Stimulated activated CD8-positive, alpha-beta memory T cell treated with anti-CD3 and anti-CD28 coated beads, Interleukin-15, amount 100 ng/mL, for 48 hours (primary cell): ENCODE results near the gene PARP4.
"Not testable (repeated sequence)": the region's sequence is repeated elsewhere in the genome, so short reads cannot be mapped to it uniquely, and the experiment has no call there.

ENCODE experiments used
- DNase-seq, 2 donors: peaks; one replicate each; pipeline ENCODE4 v3.0.0-alpha.2; 2020; ENCODE audit warnings: low read depth in 2 of 2

Gene PARP4

DNA sequence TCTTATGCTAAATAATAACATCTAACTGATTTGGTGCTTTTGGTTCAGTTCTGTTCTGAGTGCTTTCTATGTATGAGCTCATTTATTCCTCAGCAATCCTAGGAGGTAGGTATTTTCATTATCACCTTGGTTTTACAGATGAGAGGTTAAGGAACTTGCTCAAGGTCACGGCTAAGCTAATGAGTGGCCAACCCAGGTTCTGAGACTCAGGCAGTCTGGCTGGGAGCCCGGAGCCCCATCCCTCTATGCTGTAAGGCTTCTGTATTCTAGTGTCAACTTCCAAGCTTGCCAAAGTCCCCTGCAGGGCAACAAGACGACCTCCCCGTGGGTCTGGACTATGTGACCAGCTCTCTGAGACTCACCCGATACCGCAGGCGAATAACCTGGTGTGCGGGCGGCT is 60.5 kb downstream of the PARP4 start:
- DNase-seq, result no peak

DNA sequence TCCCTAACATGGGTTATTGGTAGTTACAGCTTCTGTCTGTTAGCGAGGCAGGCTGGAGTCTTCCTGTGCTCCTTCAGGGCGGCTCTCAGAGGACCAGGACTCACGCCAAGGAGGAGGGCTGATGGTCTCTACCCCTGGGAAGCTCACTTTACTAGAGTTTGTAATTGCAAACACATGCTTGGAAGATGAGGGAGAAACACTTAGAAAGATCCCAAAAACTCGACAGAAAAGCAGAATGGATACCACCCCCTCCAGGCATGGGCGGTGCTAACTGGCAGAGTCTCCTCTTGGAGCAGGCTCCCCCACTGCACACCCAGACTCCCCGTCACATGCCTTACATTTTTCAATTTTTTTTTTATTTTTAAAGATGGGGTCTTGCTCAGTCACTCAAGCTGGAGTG is 62.0 kb downstream of the PARP4 start:
- DNase-seq, result no peak

DNA sequence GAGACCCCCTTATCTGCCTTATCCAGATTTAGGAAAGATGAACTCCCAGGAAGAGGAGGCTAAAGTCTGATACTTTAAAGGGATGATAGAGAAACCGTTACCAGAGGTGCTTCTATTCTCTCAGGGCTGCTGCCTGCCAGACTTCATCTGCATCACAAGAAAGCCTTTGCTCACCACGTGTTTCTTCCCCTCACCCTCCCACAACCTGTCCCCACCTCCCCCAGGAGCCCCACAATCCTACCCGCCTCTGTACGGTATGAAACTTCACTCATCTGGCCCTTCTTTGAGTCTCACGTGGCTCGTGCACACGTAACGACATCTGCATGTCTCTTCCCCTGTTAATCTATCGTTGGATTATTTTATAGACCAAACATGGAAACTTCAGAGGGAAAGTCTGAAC is 67.7 kb downstream of the PARP4 start:
- DNase-seq, result not testable (repeated sequence)

DNA sequence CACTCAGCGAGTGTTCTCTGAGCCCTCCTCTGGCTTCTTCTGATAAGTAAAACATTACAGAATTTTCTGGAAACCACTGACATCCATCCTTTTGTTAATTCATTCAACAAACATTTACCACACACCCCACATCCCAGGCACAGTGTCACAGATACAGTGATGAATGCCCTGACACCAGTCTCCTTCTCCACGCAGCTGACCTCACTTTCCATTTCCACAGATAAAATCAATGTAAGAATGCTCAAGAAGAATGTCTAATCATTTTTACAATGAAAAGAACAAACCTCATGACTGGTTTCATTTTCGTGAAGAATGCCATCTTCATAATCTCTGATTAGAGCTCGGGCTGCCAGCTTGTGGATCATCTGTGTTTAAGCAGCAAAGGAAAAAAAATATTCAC is 69.2 kb downstream of the PARP4 start:
- DNase-seq, result no peak

DNA sequence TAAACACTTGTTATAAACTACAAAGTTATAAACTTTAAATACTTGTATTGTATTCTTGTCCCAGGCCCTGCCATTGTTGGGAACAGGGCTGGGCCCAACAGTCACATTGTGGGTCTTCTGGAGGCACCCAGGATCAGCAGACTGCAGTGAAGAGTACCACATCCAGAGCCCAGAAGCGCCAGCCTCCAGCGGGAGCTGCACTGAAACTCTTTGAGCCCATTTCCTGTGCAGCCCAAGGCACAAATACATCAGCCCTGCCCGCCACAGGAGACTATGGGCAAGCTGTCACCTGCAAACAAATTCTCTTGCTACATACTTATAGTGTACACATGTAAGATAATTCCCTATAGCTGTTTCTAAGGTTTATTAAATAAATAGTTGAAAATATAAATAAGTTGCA is 86.5 kb downstream of the PARP4 start:
- not testable (repeated sequence) for DNase-seq

DNA sequence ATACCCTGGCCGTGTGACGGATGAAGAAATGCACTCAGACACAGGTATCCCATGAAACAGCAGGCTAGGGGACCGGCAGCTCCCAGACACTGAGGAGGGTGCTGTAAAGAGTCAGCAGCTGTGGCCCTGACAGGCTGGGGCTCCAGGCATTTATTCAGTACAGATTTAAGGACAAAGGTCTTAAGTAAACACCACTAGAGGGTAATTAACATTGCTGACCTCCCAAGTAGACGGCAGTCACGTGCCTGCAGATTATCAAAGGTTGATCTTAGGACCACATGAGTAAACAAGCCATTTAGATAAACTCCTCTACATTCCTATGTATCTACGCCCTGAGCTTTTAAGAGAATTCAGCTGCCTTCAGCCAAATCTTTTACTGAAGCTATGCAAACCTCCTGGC is 92.9 kb downstream of the PARP4 start:
- not testable (repeated sequence) for DNase-seq

DNA sequence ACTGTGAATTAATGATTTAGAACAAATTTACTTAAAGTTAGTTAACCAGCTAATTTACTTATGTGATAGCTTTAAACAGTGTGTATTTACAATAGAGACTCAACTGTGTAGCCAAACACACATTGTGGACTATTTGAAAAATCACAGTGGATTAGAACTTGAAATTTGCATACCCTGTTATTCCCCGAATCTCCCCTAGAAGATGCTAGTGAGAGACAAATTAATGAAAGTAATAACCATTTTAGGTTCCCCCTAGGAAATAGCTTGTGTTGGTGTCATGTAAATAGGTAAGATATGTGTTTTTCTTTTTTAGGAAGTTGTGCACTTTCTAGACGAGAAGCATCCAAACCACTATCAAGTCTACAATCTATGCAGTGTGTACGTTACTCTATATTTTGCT is 104.7 kb downstream of the PARP4 start:
- no peak for DNase-seq

DNA sequence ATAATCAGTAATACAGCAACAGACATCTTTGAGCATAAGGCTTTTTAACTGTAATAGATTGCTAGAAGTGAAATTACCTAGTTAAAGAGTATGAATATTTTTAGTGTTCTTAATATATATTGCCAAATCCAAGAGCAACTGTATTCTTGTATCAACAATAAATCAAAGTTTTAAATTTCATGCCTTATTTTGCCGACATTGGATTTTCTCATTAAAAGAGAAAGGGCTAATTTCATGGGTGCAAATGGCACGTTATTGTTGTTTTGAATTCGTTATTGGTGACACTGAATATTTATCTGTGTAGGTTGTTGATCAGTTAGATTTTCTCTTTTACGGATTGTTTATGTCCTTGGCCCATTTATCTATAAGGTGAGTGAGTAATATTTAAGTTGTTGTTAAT is 106.1 kb downstream of the PARP4 start:
- DNase-seq, result no peak

DNA sequence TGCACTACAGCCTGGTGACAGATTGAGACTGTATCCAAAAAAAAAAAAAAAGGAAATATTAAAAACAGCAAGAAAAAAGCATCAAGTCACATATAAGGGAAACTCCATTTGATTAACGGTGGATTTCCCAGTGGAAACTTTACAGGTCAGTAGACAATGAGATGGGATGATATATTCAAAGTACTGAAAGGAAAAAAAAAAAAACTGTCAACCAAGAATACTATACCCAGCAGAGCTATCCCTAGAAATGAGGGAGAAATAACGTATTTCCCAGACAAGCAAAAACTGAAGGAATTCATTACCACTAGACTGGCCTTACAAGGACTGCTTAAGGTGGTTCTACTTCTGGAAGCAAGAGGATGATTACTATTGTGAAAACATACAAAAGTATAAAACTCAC is 115.8 kb downstream of the PARP4 start:
- DNase-seq, result no peak

DNA sequence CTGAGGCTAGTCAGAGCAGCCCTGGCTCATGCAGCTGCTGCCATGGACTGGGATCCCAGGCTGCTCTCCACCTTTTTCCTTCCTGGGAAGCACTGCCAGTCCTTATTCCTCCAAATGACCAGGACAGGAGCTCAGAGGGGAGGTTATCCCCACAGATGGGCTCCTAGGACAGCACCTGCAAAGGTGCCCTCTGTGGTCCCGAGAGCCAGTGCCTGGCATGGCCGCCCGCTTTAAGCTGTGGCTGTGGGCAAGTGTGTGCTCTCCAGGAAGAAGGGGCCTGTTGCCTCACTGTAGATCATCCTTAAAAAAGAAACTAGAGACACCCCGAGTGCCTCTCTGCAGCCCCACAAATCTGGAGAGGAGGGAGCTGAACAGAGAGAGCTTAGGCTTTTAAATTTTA is 119.6 kb downstream of the PARP4 start:
- DNase-seq, result no peak

DNA sequence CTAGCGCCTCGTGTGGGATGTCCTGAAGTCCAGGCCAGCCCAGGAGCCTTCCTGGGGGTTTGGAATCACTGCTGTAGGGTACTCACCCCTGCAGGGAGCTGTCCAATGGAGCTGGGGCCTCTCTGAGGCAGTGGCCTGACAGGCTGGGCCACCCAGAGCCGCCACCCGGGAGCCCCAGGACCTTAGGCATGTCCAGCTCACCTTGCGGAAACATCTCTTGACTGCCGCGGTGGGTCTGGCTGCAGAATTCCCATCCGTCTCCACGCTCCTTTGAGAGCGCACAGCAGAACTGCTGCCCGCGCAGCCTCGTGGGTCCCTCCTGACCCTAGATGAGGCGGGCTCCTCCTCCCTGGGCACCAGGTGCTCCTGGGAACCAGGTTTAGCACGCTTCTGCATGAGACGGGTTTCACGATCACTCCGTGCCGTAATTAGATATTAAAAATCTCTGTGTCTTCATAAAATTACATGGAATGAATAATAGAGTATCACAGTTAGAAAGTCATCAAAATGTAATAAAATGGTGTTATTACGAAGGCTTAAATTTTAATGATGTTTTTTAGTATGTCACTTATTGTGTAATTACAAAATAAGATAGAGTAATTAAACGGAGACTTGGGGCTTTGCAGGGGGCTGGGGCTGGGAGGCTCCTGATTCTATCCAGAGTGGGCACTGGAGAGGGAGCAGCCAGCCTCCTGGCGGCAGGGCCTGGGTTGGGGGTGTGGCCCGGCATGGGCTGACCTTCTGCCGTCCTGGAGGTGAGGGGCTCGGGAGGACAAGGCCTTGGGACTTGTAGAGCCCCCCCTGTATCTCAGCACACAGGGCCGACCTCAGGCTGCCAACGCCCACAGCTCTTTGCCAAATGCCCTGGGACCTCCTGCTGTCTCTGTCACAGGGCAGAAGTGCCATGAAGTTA is 120.6 kb downstream of the PARP4 start:
- not testable (repeated sequence) for DNase-seq

DNA sequence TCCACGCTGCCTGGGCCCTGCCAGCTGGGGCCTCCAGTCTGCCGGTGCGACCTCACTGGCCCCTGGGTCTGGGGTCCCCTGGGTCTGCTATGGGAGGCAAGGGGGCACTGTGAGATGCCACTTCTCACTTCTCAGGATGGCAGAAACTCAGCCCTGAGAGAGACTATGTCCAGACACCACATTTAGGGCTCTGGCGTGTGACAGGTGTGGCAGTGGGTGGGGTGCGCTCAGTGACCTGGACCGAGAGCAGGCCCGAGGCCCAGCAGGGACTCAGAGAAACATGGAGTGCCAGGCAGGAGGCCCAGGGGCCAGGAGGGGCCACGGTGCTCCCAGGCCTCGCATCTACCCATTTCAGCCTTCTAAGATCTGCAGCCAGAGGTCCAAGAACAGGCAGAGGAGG is 121.8 kb downstream of the PARP4 start:
- DNase-seq, result not testable (repeated sequence)

DNA sequence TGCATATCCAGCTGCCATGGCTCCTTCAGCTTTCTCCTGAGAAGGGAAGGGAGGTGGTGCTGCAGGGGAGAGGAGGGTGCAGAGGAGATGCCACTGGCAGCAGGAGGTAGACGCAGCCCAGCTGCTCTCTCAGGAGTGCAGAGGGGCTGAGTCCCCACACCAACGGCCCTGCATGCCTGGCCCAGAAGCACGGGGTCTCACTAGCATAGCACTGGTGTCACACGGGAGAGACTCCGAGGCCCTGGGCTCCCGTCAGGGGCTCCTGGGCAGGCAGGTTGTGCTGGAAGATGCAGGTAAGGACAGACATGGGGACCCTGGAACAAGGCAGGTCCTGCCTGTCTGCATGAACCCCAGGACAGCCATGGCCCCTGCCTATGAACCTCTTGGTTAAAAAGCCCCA is 123.1 kb downstream of the PARP4 start:
- no peak for DNase-seq

DNA sequence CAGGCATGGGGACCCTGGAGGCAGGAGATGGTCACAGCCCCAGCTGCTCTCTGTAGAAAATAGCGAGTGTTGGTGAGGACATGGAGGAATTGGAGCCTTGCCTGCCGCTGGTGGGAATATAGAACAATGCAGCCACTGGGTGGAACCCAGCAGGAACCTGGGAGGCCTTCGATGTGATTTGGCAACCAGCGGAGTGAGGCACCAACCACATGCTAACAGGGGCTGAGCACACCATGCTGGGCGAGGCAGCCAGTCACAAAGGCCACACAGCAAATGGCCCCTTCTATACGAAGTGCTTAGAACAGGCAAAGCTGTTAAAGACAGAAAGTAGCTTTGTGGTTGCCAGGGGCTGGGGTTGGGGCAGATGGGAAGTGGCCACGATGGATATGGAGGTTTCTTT is 123.8 kb downstream of the PARP4 start:
- DNase-seq, result not testable (repeated sequence)

DNA sequence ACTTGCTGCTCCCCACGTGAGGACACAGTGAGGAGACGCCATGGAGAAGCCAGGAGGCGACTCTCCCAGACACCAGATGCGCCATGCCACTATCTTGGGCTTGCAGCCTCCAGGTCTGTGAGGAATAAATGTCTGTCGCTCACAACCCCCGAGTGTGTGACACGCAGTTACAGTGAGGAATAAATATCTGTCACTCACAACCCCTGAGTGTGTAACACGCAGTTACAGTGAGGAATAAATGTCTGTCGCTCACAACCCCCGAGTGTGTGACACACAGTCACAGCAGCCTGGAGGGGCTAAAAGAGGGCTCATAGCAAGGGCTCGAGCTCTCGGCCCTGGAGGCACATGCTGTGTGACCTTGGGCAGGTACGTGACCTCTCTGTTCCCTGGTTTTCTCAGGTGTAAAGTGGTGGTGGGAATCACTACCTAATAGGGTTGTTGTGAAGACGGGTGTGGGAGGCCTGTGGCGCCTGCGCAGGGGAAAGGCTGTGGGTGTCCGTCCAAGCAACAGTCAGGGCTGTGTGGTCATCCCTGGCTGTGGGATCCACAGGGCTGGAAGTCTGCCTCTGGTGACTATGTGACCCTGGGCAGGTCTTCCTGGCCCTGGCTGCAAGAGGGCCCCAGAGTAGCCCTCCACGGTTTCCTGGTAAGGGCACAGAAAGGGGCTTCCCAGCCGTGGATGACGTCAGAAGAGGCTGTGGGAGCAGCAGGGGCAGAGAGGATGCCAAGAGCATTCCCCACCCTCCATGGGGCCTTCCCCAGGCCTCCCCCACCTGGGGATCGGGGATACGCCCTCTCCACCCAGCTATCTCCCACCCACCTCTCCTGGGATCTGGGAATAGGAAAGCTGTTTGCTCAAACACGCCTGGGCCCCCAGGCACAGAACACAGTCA is 125.5 kb downstream of the PARP4 start:
- DNase-seq, result no peak

DNA sequence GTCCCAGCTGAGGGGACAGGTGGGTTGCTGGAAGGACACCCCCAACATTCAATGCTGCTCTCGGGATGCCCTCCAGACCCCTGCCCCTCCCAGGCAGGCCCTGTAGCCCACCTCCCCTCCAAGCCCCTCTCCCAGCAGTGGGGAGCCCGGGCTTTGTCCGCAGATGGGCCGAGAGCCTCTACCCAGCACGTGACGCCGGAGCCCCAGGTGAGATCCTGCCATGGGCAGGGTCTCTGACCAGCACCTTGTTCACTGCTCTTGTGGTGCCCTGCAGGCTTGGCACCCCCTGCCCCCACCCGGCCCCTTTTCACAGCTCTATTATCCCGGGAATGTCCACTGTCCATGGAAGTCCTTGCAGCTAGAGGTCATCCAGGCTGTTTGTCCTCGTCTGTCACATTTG is 126.7 kb downstream of the PARP4 start:
- DNase-seq, result no peak

DNA sequence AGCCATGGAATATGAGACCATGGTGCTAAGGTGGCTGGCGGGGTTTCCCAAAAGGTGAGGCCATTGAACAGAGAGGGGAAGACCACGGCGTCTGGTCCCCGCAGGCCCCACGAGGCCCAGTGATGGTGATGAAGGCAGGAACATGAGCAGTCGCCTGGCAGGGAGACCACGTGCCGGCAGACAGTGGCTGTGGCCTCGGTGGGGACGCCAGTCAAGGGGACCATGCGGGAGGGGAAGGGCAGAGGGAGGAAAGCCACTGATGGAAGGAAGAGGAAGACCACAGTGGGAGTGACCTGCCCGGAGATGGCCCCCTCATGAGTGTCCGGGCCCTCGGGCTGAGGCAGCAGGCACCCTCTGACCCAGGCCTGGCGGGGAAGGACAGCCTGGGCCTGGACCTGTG is 127.6 kb downstream of the PARP4 start:
- DNase-seq, result not testable (repeated sequence)

DNA sequence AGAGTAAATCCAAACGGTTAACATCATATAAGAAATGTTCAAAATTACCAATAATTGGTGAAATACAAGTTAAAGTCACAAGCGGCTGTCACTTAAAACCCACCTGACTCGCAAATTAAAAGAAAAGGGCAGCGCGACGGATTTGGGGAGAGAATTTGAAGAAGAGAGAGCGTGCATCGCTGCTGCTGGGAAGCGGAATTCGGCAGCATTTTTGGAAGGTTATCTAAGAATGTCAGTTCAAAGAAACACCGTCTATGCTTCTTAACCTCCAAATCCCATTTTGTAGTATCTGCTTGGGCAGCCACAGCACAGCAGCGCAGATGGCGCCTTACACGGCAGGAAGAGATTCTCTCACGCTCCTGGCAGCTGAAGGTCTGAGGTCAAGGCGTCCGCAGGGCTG is 128.5 kb downstream of the PARP4 start:
- DNase-seq, result not testable (repeated sequence)

DNA sequence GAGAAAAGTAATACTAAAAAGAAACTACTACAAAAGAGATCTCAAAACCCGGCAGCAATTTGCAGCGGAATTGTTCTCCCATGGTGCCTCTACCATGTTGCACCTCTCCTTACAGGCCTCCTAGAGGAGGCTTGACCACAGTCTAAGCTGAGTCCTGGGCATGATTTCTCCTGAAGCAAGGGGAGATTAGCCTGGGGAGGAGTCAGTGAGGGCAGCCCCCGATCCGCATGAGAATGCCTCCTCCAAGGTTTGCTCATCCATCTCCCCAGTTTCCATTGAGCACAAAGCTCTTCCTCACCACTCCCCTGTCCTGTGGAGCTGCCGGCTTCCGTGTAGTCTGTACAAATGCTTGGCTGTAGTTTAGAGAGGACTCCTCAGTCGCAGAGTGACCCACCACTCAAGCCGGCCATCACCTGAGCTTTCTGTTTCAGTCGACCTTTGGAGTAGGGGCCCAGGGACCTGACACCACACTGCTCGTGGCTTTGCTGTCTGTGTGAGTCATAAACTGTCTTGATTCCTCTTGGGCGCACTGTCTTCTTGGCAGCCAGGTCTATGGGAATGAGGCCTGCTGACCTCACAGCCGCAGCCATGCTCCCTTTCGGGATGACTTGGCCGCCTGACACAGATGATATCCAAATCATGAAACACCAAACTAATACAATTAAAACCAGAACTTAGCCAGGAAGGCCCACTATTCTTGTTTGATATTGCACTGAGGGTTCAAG is 130.9 kb downstream of the PARP4 start:
- DNase-seq, result peak in 1 of 2 donors; percentile 1

DNA sequence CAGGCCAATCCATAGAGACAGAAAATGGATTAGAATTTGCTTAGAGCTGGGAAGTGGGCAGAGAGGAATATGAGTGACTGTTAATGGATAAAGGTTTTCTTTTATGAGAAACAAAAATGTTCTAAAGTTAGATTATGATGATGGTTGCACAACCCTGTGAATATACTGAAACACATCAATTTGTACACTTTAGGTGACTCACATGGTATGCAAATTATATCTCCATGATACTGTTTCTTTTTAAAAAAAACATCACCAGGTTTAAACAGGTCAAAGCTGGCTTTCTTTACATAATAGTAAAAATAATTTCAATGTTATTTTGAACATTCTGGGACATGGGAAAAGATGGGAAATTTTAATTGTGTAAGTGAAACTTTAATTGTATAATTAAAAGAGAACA is 131.7 kb downstream of the PARP4 start:
- not testable (repeated sequence) for DNase-seq

DNA sequence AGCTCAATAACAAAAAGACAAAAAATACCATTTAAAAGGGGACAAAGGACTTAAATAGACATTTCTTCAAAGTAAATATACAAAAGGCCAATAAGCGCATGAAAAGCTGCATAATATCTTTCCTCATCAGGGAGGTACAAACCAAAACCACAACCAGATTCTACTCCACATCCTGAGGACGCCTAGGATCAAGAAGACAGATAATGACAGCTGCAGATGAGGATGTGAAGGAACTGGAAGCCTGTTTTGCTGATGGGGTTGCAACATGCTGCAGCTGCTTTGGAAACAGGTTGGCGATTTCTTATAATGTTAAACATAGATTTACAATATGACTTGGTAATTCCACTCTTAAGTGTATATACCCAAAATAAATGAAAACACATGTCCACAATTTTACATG is 132.4 kb downstream of the PARP4 start:
- DNase-seq, result not testable (repeated sequence)

DNA sequence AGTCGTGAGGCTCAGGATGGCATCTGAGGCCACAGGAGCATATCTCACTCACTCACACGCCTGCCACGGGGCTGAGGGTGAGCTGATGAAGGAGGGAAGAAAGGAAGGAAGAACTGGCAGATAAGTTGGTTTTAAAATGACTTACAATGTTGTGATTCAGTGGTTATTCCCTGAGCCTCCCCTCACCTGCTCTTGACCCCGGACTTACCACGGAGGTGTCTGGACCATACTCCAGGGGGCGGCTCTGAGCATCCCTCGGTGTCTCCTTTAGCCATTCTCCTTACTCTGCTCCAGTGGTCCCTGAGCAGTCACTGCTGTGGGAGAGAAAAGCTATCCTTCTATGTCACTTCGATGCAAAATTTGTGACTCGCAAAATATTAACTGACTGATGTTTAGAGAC is 141.3 kb downstream of the PARP4 start:
- not testable (repeated sequence) for DNase-seq
